Measurements from ENCODE around the gene PIP4K2C.
"Not testable (repeated sequence)": the region's sequence is repeated elsewhere in the genome, so short reads cannot be mapped to it uniquely, and the experiment has no call there.

Gene PIP4K2C

DNA sequence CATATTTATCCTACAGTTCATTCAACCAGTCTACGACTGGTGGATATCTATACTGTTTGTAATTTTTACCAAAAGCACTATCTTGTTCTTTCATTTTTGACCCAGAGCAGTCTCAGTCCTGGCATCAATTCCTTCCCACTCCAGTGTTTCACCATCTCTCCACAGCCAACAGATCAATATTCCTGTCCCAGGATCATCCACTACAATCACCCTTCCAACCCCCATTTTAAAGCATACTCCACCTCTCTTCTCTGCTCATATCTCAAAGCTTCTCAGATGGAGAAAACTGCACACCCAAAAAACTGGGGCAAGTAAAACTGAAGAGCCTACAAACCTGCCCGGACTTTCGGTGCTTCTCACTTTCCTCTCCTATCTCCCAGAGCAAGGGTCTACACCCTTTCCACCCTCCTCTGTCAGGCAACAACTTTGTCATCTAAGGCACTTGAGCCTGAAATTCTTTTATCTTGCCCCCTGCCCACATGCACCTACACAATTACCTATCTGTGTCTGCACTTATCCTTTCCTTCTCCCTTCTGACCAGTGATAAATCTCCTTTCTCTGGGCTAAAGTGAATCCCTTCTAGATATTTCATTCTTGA lies 4.1 kb upstream of the PIP4K2C start:
- no peak overlapping the region for H3K4me3 ChIP-seq (ENCODE audit: low read depth, low read length)
- no peak for TF ChIP-seq CTCF (IDR thresholded peaks at IDR 0.05; ENCODE audit: low read depth, low read length)

DNA sequence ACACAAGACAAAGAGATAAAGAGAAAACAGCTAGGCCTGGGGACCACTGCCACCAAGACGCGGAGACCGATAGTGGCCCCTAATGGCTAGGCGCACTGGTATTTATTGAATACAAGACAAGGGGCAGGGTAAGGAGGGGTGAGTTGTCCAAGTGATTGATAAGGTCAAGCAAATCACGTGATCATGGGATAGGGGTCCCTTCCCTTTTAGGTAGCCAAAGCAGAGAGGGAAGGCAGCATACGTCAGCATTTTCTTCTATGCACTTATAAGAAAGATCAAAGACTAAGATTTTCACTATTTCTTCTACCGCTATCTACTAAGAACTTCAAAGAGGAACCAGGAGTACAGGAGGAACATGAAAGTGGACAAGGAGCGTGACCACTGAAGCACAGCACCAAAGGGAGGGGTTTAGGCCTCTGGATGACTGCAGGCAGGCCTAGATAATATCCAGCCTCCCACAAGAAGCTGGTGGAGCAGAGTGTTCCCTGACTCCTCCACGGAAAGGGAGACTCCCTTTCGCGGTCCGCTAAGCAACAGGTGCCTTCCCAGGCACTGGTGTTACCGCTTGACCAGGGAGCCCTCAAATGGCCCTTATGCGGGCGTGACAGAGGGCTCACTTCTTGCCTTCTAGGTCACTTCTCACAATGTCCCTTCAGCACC lies 1.9 kb upstream of the PIP4K2C start:
- not testable (repeated sequence) for H3K4me3 ChIP-seq (ENCODE audit: low read depth, low read length)

- H3K4me3 ChIP-seq (ENCODE audit: low read depth, low read length), result peak overlapping the region; percentile 54
- no peak for TF ChIP-seq CTCF (IDR thresholded peaks at IDR 0.05; ENCODE audit: low read depth, low read length)
These were observed 521 bp upstream of the PIP4K2C start for GRCh38 chr12:57590479-57590863.

DNA sequence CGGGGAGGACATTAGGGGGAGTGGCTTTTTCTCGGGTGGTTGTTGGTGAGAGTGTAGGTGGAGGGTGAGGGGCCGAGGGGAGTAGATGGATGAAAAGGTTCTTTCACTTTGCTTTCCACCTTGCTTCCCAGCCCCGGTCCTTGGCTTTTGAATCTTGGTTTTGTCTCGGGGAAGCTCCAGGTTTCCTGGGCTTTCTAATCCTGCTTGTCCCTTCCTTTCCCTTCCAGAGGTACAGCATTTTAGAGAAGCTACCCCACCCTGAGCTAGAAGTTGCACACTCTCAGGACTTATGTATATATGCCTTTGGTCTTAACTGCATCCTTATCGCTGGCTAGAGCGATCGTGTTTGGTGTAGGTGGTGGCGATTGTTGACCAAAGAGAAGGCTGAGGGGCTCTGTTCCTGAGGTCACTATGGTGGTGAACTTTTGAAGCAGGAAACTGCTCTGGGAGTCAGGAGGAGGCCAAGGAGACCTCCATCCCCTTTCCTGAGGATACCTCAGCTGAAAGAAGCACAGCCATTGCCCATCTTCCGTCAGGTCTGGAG lies 862 bp downstream of the PIP4K2C start:
- no peak for TF ChIP-seq CTCF (IDR thresholded peaks at IDR 0.05; ENCODE audit: low read depth, low read length)
- peak overlapping the region; percentile 54 for H3K4me3 ChIP-seq (ENCODE audit: low read depth, low read length)

- H3K4me3 ChIP-seq (ENCODE audit: low read depth, low read length), result no peak overlapping the region
- TF ChIP-seq CTCF (IDR thresholded peaks at IDR 0.05; ENCODE audit: low read depth, low read length), result no peak
These were observed 1.7 kb downstream of the PIP4K2C start for GRCh38 chr12:57592551-57593165.

DNA sequence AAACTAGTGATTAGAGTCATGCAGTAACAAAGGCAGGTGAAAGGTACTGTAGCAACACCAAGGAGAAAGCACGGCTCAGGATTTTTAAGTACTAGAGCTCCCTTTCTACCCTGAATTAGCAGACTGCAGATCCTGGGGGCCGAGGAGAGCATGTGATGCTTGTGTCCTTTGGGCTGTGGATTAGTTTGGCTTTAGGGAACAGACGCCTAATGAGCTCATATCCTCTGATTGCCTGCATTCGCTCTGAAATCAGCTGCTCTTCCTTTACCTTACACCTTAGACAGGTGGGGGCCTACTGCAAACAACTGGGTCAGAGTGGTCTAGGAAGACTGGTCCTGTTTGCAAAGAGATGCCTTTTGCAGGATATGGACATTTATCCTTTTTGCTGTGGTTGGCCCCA lies 2.2 kb downstream of the PIP4K2C start:
- no peak for TF ChIP-seq CTCF (IDR thresholded peaks at IDR 0.05; ENCODE audit: low read depth, low read length)
- no peak overlapping the region for H3K4me3 ChIP-seq (ENCODE audit: low read depth, low read length)

GRCh38 chr12:57600395-57600794 lies 9.4 kb downstream of the PIP4K2C start:
- no peak for TF ChIP-seq CTCF (IDR thresholded peaks at IDR 0.05; ENCODE audit: low read depth, low read length)
- no peak overlapping the region for H3K4me3 ChIP-seq (ENCODE audit: low read depth, low read length)
